ELR (cell line): Measurements from ENCODE around the gene CTDSPL.
"Not testable (repeated sequence)": the region's sequence is repeated elsewhere in the genome, so short reads cannot be mapped to it uniquely, and the experiment has no call there.

Source experiments
- DNase-seq: peaks from one replicate; pipeline ENCODE4 v3.0.0-alpha.2; 2015; ENCODE audit warnings: low read depth

CTDSPL gene

DNA sequence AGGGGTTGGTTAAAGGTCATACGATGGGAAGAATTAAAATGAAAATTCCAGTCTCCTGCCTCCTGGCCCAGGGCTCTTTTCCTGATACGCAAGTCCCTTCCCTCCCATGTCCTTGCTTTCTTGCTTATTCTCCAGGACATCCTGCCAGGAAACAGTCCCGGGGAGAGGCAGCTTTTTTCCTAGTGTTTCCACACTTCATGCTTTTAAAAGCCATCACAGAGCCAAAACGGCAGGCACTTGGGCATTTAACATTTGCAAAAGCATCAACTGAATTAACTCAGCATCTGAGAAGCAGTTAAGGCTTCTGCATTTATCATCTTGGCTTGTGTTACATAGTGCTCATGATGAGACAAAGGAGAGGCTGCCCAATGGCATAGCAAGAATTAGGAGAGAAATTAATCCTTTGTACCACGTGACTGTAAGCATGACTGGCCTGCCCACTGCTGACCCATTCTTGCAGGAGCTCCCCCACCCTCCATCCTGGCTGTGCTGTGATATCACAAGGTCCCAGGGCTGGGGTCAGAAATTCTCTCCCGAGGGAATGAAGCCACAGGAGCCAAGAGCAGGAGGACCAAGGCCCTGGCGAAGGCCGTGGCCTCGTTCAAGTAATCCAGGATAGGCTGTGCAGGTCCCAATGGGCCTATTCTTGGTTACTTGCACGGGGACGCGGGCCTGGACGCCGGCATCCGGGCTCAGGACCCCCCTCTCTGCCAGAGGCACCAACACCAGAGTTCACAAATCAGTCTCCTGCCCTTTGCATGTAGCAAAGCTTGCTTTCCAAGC, 107.3 kb downstream of the CTDSPL start:
- no peak for DNase-seq

- no peak for DNase-seq
Observed at GRCh38 chr3:37969596-37970100, 108.0 kb downstream of the CTDSPL start.

DNA sequence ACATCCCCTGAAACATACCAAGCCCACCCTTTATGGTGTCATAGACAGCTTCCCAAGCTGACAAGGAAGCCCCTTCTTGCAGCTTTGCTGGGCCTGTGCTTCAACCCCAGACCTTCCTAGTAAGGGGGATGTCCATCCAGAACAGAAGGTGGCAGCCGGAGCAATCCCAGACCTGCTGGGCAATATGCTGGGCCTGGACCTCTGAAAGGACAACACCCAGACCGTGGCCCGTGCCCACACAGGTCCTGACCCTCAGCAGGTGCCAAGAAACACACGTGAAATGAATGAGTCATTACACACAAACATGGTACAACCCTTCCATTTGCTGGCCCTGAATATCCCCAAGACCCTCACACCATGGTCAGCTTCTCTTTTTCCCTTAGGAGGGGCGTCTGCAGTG, 109.1 kb downstream of the CTDSPL start:
- DNase-seq: no peak

DNA sequence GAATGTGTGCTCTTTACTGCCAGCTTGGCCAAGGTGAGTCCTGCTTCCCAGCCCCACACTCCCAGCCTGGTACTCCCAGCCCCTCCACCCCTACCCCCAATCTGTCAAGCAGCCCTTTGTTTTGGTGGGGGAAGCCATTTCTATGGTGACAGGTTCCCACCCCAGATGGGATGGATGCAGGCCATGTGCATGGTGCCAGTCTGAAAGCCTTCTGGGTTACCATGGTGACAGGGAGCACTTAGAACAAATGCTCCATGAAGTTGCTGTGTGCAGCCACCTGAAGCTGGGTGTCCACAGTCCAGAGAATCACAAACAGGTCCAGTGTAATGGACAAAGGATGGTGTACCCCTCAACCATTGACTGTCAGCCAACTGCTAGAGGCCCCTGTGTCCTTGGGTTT, 109.8 kb downstream of the CTDSPL start:
- no peak for DNase-seq

DNA sequence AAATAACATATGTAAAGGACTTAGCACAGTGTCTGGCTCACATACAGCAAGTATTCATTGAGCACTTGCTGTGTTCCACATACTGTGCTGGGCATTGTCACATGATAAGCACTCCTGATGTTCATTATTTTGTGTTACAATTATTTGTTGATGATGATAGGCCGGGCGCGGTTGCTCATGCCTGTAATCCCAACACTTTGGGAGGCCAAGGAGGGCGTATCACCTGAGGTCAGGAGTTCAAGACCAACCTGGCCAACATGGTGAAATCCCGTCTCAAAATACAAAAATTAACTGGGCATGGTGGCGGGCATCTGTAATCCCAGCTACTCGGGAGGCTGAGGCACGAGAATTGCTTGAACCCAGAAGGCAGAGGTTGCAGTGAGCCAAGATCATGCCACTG, 110.4 kb downstream of the CTDSPL start:
- not testable (repeated sequence) for DNase-seq

DNA sequence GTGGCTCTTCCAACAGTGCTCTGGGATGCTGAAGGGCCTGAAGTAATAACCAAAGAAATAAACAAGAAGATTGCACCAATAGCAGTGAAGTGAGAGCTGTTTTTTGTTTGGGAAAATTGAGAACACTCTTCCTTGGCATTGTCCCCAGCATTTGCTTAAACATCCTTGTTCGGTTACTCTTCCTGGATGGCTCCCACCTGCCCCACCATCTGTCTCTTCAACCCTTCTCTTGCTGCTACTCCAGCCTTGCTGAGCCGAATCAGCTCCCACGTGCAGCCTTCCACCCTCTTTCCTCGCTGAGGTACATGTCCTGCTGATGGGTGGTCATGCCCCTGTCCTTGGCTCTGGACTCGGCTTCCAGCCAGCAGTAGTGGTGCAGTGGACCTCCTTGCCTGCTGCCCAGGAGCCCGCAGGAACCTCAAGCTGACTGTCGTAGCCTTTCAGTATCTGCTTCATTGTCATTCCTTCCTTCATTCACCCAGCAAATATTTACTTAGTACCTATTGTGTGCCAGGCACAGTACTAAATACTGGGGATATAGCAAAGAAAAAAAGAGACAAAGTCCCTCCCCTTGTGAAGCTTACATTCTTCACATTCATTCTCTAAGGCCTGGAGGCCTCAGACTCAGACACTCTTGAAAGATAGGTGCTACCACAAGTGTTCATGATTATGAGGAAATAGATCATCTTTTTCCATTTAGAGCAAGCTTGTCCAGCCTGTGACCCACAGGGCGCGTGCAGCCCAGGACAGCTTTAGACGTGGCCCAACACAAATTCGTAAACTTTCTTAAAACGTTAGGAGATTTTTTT, 111.8 kb downstream of the CTDSPL start:
- no peak for DNase-seq

GRCh38 chr3:37974121-37975083, 112.7 kb downstream of the CTDSPL start:
- peak; percentile 74 for DNase-seq

- no peak for DNase-seq
Observed at GRCh38 chr3:37979541-37980461, 118.1 kb downstream of the CTDSPL start.

DNA sequence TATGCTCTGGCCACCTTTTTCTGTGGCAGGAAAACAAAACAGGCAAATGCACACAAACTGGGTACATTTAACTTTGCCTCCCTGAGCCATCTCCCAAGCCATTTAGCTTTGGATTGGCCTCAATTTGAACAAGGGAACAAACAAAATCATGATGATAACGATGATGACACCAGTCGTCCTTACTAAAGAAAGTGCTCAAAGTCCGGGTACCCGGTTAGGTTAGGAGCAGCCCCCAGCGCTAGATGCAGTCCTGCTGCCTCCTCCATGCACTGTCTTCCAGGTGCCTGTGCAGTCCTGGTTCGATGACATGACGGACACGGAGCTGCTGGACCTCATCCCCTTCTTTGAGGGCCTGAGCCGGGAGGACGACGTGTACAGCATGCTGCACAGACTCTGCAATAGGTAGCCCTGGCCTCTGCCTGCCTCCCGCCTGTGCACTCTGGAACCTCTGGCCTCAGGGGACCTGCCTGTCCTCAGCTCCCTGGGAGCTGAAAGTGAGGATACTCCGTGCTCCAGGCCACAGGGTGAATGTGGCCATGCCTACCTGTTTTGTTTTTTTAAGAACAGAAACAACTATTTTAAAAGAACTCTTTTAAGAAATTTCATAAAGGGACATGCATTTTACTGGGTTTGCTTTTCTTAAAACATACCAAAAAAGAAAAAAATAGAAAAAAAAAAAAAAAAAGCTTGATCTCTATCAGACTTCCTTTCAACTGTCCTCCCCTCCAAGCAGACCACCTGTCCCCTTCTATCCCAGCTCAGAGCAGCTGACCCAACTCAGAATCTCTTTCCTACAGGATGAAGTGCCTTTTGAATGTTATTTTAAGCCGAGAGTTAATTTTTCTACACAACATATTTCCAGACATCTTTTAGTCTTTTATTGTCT, 119.0 kb downstream of the CTDSPL start:
- no peak for DNase-seq

- DNase-seq: no peak
Observed at GRCh38 chr3:37981348-37981664, 119.6 kb downstream of the CTDSPL start.

- DNase-seq: no peak
Observed at GRCh38 chr3:37982331-37982730, 120.7 kb downstream of the CTDSPL start.

DNA sequence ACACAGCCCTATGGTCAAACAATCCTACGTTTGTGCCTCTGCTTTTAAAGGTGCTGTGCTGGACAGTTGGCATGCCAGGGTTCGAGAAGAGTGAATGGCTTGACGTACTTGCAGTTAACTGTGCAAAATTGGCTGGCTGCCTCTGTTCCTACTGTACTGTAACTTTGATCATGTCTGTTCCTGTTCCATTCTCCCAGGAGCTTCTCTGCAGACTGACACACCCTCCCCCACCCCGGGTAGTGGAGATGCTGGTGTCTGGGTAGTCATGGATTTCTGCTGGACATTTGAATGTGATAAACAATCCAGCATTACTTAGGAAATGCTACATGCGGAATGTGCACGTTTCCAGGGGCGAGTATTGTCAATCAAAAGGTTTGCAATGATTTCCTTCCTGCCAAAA, 122.4 kb downstream of the CTDSPL start:
- no peak for DNase-seq

- DNase-seq: no peak
Observed at GRCh38 chr3:37984596-37984995, 122.9 kb downstream of the CTDSPL start.

DNA sequence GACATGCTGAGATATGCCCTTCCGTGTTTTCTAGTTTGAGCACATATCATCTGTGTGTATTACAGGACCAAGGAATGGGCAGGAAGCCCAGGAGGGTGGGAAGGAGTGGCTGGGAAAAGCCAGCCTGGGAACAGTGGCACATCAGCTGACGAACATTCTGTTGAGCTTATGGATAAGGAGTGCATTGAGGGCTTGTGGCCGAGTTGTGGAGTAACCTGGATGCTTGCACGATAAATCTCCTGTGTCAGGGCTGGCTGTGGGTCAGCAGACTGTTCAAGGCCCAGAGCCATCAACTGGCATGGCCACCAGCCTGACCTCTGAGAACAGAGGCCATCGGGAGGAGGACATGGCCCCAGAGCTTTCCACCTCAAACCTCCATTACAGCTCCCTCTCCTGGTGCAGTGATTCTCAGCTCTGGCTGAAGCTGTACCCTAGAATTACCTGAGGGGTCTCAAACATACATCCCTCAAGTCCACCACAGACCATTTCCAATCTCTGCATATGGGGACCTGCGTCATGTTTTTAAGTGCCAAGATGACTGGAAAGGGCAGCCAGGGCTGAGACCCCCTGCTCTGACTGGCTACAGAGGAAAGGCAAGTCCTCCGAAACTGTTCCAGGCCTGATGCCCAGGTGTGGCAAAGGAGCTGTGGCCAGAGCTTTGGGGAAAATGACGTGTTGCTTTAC, 124.1 kb downstream of the CTDSPL start:
- no peak for DNase-seq

DNA sequence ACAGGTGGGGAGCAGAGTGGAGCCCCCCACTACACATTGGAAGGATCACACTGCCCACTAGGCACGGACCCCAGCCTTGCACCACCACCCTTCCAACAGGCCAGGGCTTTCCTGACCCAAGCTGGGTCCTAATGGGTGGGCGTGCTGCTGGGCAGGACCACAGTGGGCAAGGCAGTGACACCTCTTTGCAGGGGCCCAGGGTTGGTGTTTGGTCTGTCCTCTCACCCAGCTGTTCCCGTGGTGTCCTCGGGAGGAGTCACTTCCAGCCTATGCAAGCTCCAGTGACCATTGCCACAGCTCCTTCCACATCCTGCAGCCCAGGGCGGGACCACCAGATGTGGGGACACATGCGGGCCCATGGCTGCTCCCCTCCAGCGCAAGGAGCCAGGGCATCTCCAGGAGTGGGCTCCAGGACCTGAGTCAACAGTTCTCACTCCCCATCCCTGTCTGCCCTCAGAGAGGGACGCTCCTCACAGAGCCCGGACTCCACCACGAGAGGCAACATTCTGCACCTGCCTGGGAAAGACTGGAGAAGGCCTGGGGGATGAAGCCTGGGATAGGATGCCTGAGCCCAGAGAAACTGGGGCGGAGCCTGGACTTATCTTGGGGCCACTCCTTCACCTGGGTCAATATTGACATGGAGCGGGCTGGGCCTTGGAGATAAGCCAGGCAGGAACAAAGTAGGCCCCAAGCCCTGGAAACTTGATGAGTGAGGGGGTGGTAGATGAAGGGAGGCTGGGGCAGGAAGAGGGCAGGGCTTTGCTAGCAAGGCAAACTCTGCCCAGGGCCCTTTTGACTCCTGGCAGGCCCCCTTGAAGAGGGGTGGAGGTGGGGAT, 125.0 kb downstream of the CTDSPL start:
- no peak for DNase-seq

- no peak for DNase-seq
Observed at GRCh38 chr3:37987315-37987697, 125.6 kb downstream of the CTDSPL start.

DNA sequence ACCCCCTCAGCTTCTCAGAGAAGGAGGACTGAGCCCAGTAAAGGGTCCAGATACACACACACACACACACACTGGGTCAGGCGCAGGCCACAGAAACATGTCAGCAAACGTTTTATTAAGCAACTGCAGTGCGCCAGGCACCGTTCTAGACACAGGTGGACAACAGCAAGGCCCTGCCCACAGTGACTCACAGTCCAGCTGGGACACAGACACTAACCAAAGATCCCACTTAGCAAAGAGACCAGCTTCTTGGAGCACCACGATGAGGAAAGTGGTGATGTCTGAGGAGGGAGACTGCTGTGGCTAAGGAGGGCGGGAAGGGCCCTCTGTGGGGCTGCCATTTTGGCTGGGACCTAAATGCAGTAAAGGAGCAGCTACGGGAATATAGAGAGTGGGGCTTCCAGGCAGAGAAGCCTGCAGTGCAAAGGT, 126.1 kb downstream of the CTDSPL start:
- no peak for DNase-seq

GRCh38 chr3:37988376-37988775, 126.7 kb downstream of the CTDSPL start:
- not testable (repeated sequence) for DNase-seq
